VCaP (cell line): ENCODE measurements around the gene ANK3.

Experiments
- H3K27ac ChIP-seq: fragments of 450-650 bp; 2 replicates; pipeline ENCODE4 v1.5.1; 2017
- TF ChIP-seq, protein P1 (sequence below): fragments of 450-650 bp; conservative IDR thresholded peaks from 2 replicates; pipeline ENCODE4 v1.5.1; 2017; ENCODE audit warnings: mild to moderate bottlenecking, moderate library complexity

The ANK3 gene

DNA sequence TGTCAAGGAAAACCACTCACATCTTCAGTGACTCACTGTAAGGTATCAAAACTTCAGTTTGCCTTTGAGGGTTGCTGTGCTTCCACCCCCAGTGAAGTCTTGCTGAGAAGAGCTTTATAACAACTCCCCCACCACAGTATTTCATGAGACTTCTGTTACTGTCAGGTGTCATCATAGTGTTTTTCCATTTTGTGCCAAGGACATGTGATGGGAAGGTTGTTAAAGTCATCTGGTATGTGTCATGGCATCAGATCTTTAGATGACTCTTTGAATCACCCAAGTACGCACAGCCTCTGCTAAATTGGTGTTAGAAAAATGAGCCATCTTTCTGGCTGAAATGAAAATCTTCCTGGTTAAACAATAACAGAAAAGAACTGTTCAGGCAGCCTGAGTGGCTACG lies 368.3 kb downstream of the ANK3 start:
- H3K27ac ChIP-seq: no peak overlapping the region
- TF ChIP-seq, protein P1, sequence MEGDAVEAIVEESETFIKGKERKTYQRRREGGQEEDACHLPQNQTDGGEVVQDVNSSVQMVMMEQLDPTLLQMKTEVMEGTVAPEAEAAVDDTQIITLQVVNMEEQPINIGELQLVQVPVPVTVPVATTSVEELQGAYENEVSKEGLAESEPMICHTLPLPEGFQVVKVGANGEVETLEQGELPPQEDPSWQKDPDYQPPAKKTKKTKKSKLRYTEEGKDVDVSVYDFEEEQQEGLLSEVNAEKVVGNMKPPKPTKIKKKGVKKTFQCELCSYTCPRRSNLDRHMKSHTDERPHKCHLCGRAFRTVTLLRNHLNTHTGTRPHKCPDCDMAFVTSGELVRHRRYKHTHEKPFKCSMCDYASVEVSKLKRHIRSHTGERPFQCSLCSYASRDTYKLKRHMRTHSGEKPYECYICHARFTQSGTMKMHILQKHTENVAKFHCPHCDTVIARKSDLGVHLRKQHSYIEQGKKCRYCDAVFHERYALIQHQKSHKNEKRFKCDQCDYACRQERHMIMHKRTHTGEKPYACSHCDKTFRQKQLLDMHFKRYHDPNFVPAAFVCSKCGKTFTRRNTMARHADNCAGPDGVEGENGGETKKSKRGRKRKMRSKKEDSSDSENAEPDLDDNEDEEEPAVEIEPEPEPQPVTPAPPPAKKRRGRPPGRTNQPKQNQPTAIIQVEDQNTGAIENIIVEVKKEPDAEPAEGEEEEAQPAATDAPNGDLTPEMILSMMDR: no peak

DNA sequence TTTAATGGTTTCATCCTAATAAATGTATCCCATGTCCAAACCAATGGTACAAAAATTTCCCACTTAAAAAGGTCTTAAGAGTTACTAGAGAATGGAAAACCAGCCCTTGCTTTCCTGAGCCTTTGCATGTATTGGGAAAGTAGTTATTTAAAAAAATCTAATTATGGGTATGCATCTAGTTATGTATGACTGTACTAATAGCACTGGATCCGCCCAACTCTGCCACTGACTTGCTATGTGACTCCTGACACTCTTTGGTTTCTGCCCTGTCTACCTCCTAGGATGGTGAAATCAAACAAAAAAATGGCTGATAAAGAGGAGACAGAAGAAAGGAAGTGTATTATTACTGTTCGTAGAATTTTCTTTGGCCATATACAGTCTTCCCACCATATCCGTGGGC lies 372.9 kb downstream of the ANK3 start:
- TF ChIP-seq, protein P1: no peak
- H3K27ac ChIP-seq: no peak overlapping the region

DNA sequence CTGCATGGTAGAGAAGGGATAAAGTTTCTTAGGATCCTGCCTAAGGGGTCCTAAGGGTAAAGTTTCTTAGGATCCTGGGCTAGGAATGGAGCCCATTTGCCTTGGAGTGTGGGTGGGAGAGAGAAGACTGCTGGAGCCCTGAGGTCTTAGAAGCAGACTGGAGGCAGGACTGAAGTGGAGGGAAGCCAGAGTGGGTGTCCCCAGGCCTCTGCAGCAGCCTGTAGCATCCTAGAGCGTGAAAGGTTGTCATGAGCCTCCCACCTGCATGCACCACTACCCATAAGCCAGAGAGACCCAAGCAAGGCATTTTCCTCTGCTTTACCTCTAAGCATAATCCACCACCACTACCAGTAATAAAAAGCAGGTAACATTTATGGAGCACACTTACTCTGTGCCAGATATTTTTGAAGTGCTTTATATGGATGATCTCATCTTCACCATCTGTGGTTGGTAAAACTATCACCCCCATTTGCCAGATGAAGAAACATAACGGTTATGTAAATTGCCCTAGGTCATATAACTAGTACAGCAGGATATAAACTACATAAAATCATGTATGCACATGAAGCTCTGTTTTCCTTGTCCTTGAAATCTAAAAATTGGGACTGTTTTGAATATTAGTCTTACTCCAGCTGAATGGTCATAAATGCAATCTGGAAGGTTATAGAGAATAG lies 379.8 kb downstream of the ANK3 start:
- no peak overlapping the region for H3K27ac ChIP-seq
- TF ChIP-seq, protein P1: no peak

DNA sequence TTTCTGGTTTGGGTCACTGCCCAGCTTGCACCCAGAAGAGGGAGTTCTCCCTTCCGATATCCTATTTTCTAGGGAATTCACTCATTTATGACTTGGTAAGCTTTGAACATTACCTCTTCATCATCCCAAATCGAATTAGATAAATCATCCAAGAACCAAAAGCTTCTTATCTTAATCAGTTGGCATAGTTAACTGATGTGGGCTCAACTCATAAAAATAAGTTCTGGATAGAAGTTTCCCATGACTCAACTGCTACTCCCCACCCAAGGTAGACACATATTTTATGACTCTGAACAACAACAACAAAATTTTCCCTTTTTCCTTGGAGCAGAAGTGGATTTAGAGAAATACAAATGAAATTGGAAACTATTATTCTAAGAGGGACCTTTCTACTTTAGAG lies 380.4 kb downstream of the ANK3 start:
- no peak overlapping the region for H3K27ac ChIP-seq
- TF ChIP-seq, protein P1: no peak

DNA sequence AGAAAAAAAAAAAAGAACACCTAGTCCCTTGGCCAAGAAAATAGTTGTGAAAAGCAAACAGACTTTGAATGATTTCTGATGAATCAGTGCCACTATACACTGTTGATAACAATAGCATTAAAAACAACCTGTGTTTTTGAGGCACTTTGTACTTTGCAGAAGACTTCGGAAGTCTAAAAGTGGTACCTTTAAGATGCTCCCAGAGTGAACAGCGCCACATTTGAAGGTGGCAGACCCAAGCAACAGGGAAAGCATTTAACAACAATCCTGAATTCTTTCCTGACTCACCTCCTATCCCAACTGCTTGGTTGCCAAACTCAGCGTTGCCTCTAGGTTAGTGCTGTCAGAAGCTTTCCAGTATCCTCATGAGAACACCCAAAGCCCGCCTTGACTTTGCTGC lies 380.9 kb downstream of the ANK3 start:
- H3K27ac ChIP-seq: no peak overlapping the region
- TF ChIP-seq, protein P1: no peak

DNA sequence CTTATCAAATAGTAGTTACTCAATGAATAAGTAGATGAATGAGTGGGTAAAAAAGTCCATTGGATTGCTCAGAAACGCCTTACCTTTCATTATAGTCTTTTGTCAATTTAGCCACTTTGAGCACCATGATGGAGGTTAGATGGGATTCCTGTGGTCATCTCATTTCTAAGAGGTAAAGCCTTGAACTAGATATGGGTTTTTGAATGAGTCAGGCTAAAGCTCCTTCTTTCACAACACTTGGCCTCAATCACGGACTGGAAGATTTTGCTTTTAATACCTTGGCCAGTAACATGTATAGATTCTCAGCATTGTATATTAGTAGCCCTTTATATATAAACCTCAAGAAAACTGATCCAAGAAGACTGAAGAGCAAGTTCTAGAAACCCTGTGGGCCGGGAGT lies 383.6 kb downstream of the ANK3 start:
- TF ChIP-seq, protein P1: no peak
- no peak overlapping the region for H3K27ac ChIP-seq

DNA sequence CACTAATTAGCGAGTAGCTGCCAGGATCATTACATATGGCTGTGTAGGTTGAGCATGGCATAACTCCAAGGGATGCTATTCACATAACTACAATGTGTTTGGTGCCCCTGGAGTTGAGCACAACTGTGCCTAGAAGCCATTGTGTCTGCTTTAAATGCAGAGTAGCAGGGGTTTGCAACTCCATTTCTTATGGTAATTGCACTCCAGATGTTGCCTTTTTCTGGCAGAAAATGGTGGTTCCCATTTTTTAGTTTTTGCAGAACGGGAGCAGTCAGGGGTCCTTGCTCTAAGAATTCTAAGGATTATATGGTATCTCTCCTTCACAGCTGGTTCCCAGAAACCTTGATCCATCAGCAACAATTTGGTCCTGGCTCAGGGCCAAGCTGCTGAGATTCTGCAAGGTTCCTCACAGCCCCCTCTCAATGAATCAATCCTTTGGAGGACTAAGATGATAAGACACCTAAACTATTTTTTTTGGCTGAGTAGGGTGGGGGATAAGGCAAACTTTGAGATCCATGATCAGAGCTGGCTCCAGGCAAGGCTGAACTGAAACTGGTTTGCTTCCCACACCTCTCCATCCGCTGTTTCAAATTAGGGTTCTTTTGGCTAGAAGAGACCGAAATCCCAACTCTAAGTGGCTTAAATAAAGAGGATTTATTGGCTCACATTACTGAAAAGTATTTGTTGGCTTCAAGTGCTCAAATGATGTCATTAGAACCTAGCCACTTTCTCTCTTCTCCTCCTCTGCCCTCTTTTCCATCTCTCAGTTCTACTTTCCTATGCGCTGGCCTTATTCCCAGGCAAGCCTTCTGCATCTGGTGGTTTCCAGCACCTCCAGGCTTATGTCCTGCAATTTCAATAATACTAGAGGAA lies 385.8 kb downstream of the ANK3 start:
- H3K27ac ChIP-seq: no peak overlapping the region
- TF ChIP-seq, protein P1: no peak
